HepG2 (cell line): ENCODE data around the gene COQ8B. TPM values are rescaled to one million over a fixed set of nuclear protein-coding genes. Genes with fewer than 3 reads are reported as not detected.

ENCODE experiments used
- ATAC-seq: fragments of 200-7000 bp; cut with Tn5 transposase; 3 replicates; pipeline ENCODE4 v1.9.1; 2020; ENCODE audit warnings: mild to moderate bottlenecking, moderate library complexity
- BruUV-seq: library from RNA; stranded (reverse); fragments of 400-500 nt; replicated peaks from 2 replicates; lab custom pipeline; 2021; lab: Mats Ljungman, UMichigan
- CTCF ChIA-PET: fragments of 300-600 bp; formaldehyde crosslinking; extraction: SDS; loops from one replicate; lab custom pipeline; 2021; ENCODE audit warnings: low total read pairs, inconsistent platforms, low intra/inter-chr PET ratio; lab: Yijun Ruan, JAX
- POLR2A ChIA-PET: fragments of 350-600 bp; sonication (Branson Sonifier 250); formaldehyde crosslinking; loops from one replicate; lab custom pipeline; 2020; ENCODE audit warnings: antibody characterized with exemption, inconsistent platforms; lab: Yijun Ruan, JAX
- DNase-seq: peaks from one replicate; pipeline ENCODE4 v3.0.0-alpha.2; 2015; ENCODE audit warnings: low spot score
- FAIRE-seq: peaks from 3 replicates; lab custom pipeline; 2011; peaks lifted over from hg19 to GRCh38; lab: Jason Lieb, UNC
- H2AFZ ChIP-seq: one replicate; pipeline ENCODE4 v1.6.1; 2011; ENCODE audit warnings: low read length, inconsistent platforms
- H3K27ac ChIP-seq: fragments of 300-600 bp; 3 replicates; pipeline ENCODE4 v1.8.0; 2011; ENCODE audit warnings: mixed run types, mild to moderate bottlenecking, mixed read lengths, low read length, inconsistent platforms; ENCODE audit not compliant: insufficient read depth; ENCODE audit errors: extremely low read length
- H3K27me3 ChIP-seq, 2 experiments: fragments of 200-600 bp in 1 of 2; 2 replicates in 1 of 2; 3 replicates in 1 of 2; pipeline versions ENCODE4 v1.6.0 to v1.8.0; 2011; ENCODE audit warnings: low read length in 2 of 2, mild to moderate bottlenecking in 2 of 2, moderate library complexity in 2 of 2, inconsistent platforms in 1 of 2; ENCODE audit not compliant: insufficient read depth in 2 of 2, control insufficient read depth in 1 of 2
- H3K36me3 ChIP-seq, 2 experiments: fragments of 200-600 bp in 1 of 2; replicated peaks in 1 of 2; 2 replicates in 1 of 2; 3 replicates in 1 of 2; pipeline versions ENCODE4 v1.5.1 to v1.8.0; 2011; ENCODE audit warnings: low read length in 2 of 2, inconsistent platforms in 1 of 2; ENCODE audit not compliant: insufficient read depth in 2 of 2, control insufficient read depth in 1 of 2
- H3K4me1 ChIP-seq: 2 replicates; pipeline ENCODE4 v1.5.1; 2012; ENCODE audit warnings: low read length, inconsistent platforms; ENCODE audit not compliant: insufficient read depth
- H3K4me2 ChIP-seq: 2 replicates; pipeline ENCODE4 v1.6.0; 2011; ENCODE audit warnings: low read depth, low read length, inconsistent platforms
- H3K4me3 ChIP-seq, 3 experiments: fragments of 200-600 bp in 1 of 3; sonication (generic), shearing (Covaris generic) in 1 of 3; replicated peaks in 1 of 3; 2 replicates each; pipeline ENCODE4 v1.5.1; 2011 to 2016; ENCODE audit warnings: low read length in 3 of 3, inconsistent platforms in 2 of 3, low read depth in 2 of 3, mild to moderate bottlenecking in 2 of 3, control low read depth in 1 of 3, mixed read lengths in 1 of 3; ENCODE audit not compliant: insufficient read depth in 1 of 3
- H3K79me2 ChIP-seq: one replicate; pipeline ENCODE4 v1.6.1; 2011; ENCODE audit warnings: low read length, inconsistent platforms; ENCODE audit not compliant: insufficient read depth
- H3K9ac ChIP-seq: 2 replicates; pipeline ENCODE4 v1.6.0; 2011; ENCODE audit warnings: mild to moderate bottlenecking, low read depth, low read length, inconsistent platforms; ENCODE audit not compliant: insufficient read depth
- H3K9me3 ChIP-seq: 2 replicates; pipeline ENCODE4 v1.5.1; 2012; ENCODE audit warnings: mild to moderate bottlenecking, low read length
- H4K20me1 ChIP-seq: 2 replicates; pipeline ENCODE4 v1.6.0; 2011; ENCODE audit warnings: inconsistent platforms, mild to moderate bottlenecking, low read length, moderate library complexity; ENCODE audit not compliant: insufficient read depth
- ERF ChIP-seq: IDR thresholded peaks from 2 replicates; pipeline ENCODE4 v1.6.1; 2018; ENCODE audit warnings: missing biosample characterization, missing genetic modification reagents
- ESRRA ChIP-seq: sonication (generic); formaldehyde crosslinking; IDR thresholded peaks from 2 replicates; pipeline ENCODE4 v1.5.1; 2020; ENCODE audit warnings: mild to moderate bottlenecking, low read depth, missing genetic modification reagents
- MLLT10 ChIP-seq: sonication (generic); formaldehyde crosslinking; IDR thresholded peaks from 2 replicates; pipeline ENCODE4 v1.4.0; 2020; ENCODE audit warnings: missing genetic modification reagents
- SP5 ChIP-seq: IDR thresholded peaks from 2 replicates; pipeline ENCODE4 v1.6.1; 2016; ENCODE audit warnings: low read depth, borderline replicate concordance
- TARDBP ChIP-seq: sonication (generic); formaldehyde crosslinking; IDR thresholded peaks from 2 replicates; pipeline ENCODE4 v1.8.0; 2022; ENCODE audit warnings: mild to moderate bottlenecking, missing genetic modification reagents
- ZFAT ChIP-seq: sonication (generic); formaldehyde crosslinking; conservative IDR thresholded peaks from 2 replicates; pipeline ENCODE4 v1.8.1; 2023; ENCODE audit warnings: missing genetic modification reagents, inconsistent platforms
- ZFYVE20 ChIP-seq: sonication (generic); formaldehyde crosslinking; IDR thresholded peaks from 2 replicates; pipeline ENCODE4 v1.8.0; 2023; ENCODE audit warnings: low read depth, mild to moderate bottlenecking, moderate library complexity, missing genetic modification reagents, borderline replicate concordance
- ZNF558 ChIP-seq: sonication (generic); formaldehyde crosslinking; IDR thresholded peaks from 2 replicates; pipeline ENCODE4 v1.9.0; 2022; ENCODE audit warnings: mild to moderate bottlenecking, missing genetic modification reagents, borderline replicate concordance
- WGBS: methylation state at CpG from one replicate; pipeline ENCODE4 v1.1.6; 2017; ENCODE audit warnings: low lambda C conversion rate; 5-methylcytosine and 5-hydroxymethylcytosine counted together
- in situ Hi-C: cut with HindIII; loops from 2 replicates; pipeline ENCODE4 v1.10.0; 2017; ENCODE audit warnings: low pct_unique_long_range_greater_than_20kb; ENCODE audit not compliant: extremely low pct_ligation_motif_present
- intact Hi-C: fragments of 100-400 bp; cut with micrococcal nuclease; formaldehyde crosslinking; loops from one replicate; pipeline ENCODE4 v1.10.0; 2022; ENCODE audit not compliant: unreplicated experiment
- polyA plus RNA-seq, 8 experiments: library from polyadenylated mRNA; depleted of rRNA in 3 of 8; stranded (reverse) in 7 of 8; unstranded in 1 of 8; fragments of >200 nt; fragmentation: Illumina TruSeq in 4 of 8; extraction: Trizol in 4 of 8; gene quantifications; 2 replicates each; pipeline versions ENCODE4 v1.2.1 to v1.2.3, GENCODE V29; 2011 to 2016; ENCODE audit warnings: low read depth in 4 of 8, missing spikeins in 1 of 8, mixed read lengths in 1 of 8; ENCODE audit not compliant: insufficient read depth in 1 of 8
- total RNA-seq, 5 experiments: library from RNA; depleted of rRNA; stranded (reverse); fragments of >200 nt; fragmentation: Illumina TruSeq; extraction: Trizol; gene quantifications; 2 replicates each; pipeline ENCODE4 v1.2.3, GENCODE V29; 2016; ENCODE audit warnings: low read depth in 1 of 5
- TF ChIP-seq, protein P1 (sequence below): sonication (generic); formaldehyde crosslinking; IDR thresholded peaks from 2 replicates; pipeline ENCODE4 v1.5.0; 2020; ENCODE audit warnings: mild to moderate bottlenecking, missing genetic modification reagents
- TF ChIP-seq, protein P2 (sequence below): sonication (generic); formaldehyde crosslinking; IDR thresholded peaks from 2 replicates; pipeline ENCODE4 v1.8.0; 2023; ENCODE audit warnings: mild to moderate bottlenecking, missing genetic modification reagents
- TF ChIP-seq, protein P3 (sequence below): sonication (generic); formaldehyde crosslinking; IDR thresholded peaks from 2 replicates; pipeline ENCODE4 v1.4.0; 2020; ENCODE audit warnings: missing genetic modification reagents

COQ8B gene
- total and polyA plus RNA-seq, 2 of the 13 experiments (the other 11 are each of a cell fraction or from before 2014, with no cell fraction given) = 12.3 to 17.2 TPM

DNA sequence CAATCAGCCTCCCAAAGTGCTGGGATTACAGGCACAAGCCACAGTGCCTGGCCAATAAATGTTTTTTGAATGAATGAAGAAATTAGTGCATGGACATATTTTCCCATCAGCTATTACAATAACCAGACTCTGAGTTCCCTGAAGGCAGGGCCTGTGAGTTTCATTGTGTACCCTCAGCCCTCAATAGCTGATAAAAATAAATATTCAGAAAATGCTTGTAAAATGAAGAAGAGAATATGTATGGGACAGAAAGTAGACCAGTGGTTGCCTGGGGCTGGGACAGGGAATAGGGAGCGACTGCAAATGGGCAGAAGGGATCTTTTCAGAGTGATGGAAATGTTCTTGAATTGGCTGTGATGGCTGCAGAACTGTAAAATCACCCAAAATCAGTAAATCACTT, 55.1 kb downstream of the COQ8B start (continued):
- TF ChIP-seq SP5 (CRISPR knock-in tag) = no peak
- TF ChIP-seq, protein P1, sequence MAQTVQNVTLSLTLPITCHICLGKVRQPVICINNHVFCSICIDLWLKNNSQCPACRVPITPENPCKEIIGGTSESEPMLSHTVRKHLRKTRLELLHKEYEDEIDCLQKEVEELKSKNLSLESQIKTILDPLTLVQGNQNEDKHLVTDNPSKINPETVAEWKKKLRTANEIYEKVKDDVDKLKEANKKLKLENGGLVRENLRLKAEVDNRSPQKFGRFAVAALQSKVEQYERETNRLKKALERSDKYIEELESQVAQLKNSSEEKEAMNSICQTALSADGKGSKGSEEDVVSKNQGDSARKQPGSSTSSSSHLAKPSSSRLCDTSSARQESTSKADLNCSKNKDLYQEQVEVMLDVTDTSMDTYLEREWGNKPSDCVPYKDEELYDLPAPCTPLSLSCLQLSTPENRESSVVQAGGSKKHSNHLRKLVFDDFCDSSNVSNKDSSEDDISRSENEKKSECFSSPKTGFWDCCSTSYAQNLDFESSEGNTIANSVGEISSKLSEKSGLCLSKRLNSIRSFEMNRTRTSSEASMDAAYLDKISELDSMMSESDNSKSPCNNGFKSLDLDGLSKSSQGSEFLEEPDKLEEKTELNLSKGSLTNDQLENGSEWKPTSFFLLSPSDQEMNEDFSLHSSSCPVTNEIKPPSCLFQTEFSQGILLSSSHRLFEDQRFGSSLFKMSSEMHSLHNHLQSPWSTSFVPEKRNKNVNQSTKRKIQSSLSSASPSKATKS (CRISPR knock-in tag) = no peak

DNA sequence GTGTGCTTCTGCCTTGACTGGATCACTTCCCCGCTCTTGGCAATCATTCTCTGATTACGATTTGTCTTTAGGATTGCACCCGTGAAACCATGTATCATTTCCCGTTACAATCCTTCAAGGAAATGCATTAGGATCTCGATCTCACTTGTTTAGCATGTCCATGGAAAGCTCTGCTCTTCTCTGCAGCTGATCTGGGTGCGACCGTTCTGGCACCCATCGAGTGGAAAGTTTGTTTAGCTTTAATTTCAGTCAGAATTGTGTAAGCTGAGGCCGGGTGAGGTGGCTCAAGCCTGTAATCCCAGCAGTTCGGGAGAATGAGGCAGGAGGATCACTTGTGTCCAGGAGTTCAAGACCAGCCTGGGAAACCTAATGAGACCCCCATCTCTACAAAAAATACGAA, 57.1 kb downstream of the COQ8B start:
- H3K9me3 ChIP-seq = no peaks in the 10 kb centered on the region
- no peak for DNase-seq
- H3K27me3 ChIP-seq = peaks cover 3 to 37% of the 10 kb centered on the region in 2 experiments; a peak in 3 of 5 replicates
- in situ Hi-C loops (loop anchor here (25.0 kb wide), 1 partner anchor 478 kb away; no protein-coding TSS in a partner anchor), intact Hi-C loops (no loop called here)
- H3K9ac ChIP-seq = no peak overlapping the region
- H3K36me3 ChIP-seq = no peaks in the 10 kb centered on the region
- ATAC-seq = no peak
- POLR2A ChIA-PET = no interaction called here
- BruUV-seq = no TSS peak
- no peak overlapping the region for H3K27ac ChIP-seq
- H3K4me1 ChIP-seq = peaks cover 11% of the 10 kb centered on the region
- no peaks in the 10 kb centered on the region for H3K79me2 ChIP-seq
- H4K20me1 ChIP-seq = no peaks in the 10 kb centered on the region
- H3K4me2 ChIP-seq = no peak overlapping the region
- CTCF ChIA-PET = no interaction called here
- FAIRE-seq = no peak
- no peak overlapping the region for H2AFZ ChIP-seq
- 24% methylated on average over 11 of the region's 11 CpGs for WGBS
- TF ChIP-seq ZFAT (CRISPR knock-in tag) = no peak
- no peak for TF ChIP-seq ZNF558
- TF ChIP-seq, protein P2, sequence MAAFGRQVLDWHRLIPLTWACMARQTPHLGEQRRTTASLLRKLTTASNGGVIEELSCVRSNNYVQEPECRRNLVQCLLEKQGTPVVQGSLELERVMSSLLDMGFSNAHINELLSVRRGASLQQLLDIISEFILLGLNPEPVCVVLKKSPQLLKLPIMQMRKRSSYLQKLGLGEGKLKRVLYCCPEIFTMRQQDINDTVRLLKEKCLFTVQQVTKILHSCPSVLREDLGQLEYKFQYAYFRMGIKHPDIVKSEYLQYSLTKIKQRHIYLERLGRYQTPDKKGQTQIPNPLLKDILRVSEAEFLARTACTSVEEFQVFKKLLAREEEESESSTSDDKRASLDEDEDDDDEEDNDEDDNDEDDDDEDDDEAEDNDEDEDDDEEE (CRISPR knock-in tag) = no peak
- no peak for TF ChIP-seq TARDBP
- TF ChIP-seq ERF (CRISPR knock-in tag) = no peak
- no peak for TF ChIP-seq MLLT10 (CRISPR knock-in tag)
- TF ChIP-seq, protein P3, sequence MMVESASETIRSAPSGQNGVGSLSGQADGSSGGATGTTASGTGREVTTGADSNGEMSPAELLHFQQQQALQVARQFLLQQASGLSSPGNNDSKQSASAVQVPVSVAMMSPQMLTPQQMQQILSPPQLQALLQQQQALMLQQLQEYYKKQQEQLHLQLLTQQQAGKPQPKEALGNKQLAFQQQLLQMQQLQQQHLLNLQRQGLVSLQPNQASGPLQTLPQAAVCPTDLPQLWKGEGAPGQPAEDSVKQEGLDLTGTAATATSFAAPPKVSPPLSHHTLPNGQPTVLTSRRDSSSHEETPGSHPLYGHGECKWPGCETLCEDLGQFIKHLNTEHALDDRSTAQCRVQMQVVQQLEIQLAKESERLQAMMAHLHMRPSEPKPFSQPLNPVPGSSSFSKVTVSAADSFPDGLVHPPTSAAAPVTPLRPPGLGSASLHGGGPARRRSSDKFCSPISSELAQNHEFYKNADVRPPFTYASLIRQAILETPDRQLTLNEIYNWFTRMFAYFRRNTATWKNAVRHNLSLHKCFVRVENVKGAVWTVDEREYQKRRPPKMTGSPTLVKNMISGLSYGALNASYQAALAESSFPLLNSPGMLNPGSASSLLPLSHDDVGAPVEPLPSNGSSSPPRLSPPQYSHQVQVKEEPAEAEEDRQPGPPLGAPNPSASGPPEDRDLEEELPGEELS (CRISPR knock-in tag) = no peak
- TF ChIP-seq ZFYVE20 = no peak
- TF ChIP-seq ESRRA (CRISPR knock-in tag) = no peak
- no peak overlapping the region for H3K4me3 ChIP-seq
